CD4-positive, alpha-beta T cell treated with Interleukin-17A for 4 hours (primary cell): ENCODE results near the gene ZNF669.

Experiments
- DNase-seq: peaks from one replicate; pipeline ENCODE4 v3.0.0-alpha.2; 2020; ENCODE audit warnings: mixed read lengths

ZNF669 gene

DNA sequence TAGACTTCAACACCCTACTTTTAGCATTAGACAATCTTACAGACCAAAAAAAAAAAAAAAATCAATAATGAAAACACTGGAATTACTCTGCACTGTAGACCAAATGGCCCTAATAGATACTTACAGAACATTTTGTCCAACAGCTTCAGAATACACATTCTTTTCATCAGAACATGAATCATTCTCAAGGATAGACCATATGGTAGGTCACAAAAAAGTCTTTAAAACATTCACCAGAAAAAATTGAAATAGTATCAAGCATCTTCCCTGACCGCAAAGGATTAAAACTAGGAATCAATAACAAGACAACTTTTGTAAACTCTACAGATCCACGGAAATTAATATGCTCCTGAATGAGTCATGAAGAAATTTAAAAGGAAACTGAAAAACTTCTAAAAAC, 48.1 kb downstream of the ZNF669 start:
- no peak for DNase-seq

DNA sequence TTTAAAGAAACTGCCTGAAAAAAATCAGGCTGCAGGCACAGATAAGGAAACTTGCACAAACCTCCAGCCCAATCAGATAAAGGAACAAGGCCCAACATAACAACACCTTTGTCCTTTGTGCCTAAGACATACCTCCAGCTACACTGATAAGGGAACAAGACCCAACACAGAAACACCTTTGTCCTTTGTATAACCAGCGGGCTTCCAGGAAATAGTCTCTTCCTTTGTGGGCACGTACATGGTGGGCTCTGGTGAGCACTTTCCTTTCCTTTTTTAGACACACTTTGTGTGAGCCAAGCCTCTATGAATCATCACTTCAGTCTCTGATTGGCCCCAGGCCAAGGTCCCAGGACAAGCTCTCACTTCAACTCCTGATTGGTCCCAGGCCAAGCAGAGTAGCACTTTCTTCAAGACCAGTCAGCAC, 49.2 kb downstream of the ZNF669 start:
- DNase-seq: no peak
